ENCODE results near the gene THADA. TPM values are rescaled to one million over a fixed set of nuclear protein-coding genes. Genes with fewer than 3 reads are reported as not detected.
A peak's percentile ranks its signal among the peaks of the same experiment; 100 is the strongest.

Gene THADA
- total RNA-seq, 2 donors from 2014 or later: 14.5 to 16.1 TPM

DNA sequence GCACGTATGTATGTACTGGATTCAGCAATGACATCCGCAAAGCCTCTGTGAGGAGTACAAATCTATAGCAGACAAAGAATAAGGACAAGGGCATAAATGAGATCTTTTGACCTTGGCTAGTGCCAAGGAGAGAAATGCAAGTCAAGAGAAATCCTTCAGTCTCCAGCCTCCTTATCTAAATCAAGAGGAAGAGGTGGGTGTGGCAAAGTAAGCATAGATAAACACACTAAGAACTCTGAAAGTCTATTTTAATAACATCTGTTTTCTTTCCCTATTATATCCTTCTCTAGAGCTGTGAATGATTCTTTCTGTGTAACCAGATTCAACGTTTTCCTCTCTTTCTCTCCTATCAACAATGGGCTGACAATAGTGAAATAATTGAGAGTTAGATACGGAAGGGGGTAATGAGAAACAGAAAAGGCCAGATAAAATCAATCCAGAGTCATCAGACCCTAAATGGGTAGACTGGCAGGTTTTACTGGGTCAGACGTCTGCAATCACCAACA, 250.9 kb downstream of the THADA start:
- H3K27me3 ChIP-seq: no peaks in the 10 kb centered on the region

DNA sequence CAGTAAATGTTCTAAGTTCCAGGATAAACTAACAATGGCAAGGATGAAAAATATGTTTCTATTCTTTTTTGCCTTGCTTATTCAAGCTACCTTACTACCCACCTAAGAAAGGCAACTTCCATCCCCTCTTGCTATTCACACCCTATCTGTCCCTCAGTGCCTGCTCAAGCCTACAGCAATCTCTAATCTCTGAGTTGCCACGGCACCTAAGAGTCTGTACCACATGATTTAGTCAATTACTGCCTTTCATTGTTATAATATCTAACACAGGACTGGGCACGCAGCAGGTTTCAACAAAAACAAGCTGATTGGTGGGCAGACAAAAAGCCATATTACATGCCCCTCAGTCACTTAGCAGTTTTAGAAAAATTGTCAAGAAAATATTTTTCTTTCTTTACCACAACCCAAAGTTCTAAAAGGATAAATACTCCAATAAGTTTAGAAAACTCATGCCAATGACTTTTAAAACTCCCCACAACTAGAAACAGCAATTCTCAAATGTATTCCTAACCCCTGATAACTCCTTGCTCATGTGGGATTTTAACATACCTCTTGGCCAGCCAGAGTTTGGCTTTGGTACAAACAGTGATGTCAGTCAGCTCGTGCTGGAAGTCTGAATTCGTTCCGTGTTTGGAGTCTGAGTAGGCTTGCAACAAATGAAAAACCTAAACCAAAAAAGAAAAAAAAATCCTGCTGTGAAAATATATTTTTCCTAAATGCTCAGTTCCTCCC, 252.1 kb downstream of the THADA start:
- H3K4me1 ChIP-seq: peaks cover 0 to 72% of the 10 kb centered on the region in 2 donors
- no peak for TF ChIP-seq CTCF (IDR thresholded peaks at IDR 0.05)
- no peaks in the 10 kb centered on the region for H3K9me3 ChIP-seq
- no peaks in the 10 kb centered on the region for H3K27me3 ChIP-seq
- no peak overlapping the region for H3K4me3 ChIP-seq
- DNase-seq (ENCODE audit: low spot score): peak; percentile 94
- peak overlapping the region; percentile 77 to 90 for H3K27ac ChIP-seq
- no peaks in the 10 kb centered on the region for H3K36me3 ChIP-seq

More for the DNA sequence above, 250.9 kb downstream of the THADA start:
- Histone ChIP-seq H3K4me3 (no peak overlapping the region), H3K9me3 (no peaks in the 10 kb centered on the region), H3K4me1 (peaks cover 0 to 82% of the 10 kb centered on the region in 2 donors), H3K36me3 (no peaks in the 10 kb centered on the region), H3K27ac (peak overlapping the region; percentile 77 to 90)
- DNase-seq (ENCODE audit: low spot score): no peak
- no peak for TF ChIP-seq CTCF (IDR thresholded peaks at IDR 0.05)

GRCh38 chr2:43341959-43342757, 253.7 kb downstream of the THADA start:
- DNase-seq (ENCODE audit: low spot score): no peak
- no peaks in the 10 kb centered on the region for H3K27me3 ChIP-seq
- no peaks in the 10 kb centered on the region for H3K36me3 ChIP-seq
- H3K27ac ChIP-seq: peak overlapping the region; percentile 63 to 74
- peaks cover 0 to 62% of the 10 kb centered on the region in 2 donors for H3K4me1 ChIP-seq
- no peak overlapping the region for H3K4me3 ChIP-seq
- TF ChIP-seq CTCF (IDR thresholded peaks at IDR 0.05): no peak
- H3K9me3 ChIP-seq: no peaks in the 10 kb centered on the region

DNA sequence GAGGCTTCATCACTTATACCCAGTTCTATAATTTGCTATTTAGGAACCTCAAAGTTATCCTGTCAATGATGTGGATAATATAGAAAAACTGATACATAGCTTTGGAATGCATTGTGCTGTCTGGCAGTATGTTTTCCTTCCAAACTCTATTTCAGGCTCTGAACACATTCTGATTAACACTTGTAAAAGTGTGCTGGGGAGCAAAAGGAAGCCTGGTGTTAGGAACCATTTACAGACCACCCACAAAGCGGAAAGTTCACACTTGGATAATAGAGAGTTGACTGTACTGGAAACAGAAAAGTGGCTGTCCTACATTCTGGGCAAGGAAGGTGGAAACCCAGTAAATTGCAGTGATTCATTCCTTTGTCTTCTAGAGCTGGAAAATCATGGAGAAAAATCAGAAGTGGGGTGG, 254.9 kb downstream of the THADA start:
- H3K27ac ChIP-seq: peak overlapping the region; percentile 63 to 74
- peaks cover 0 to 57% of the 10 kb centered on the region in 2 donors for H3K4me1 ChIP-seq
- no peak for TF ChIP-seq CTCF (IDR thresholded peaks at IDR 0.05)
- H3K9me3 ChIP-seq: no peaks in the 10 kb centered on the region
- H3K36me3 ChIP-seq: no peaks in the 10 kb centered on the region
- H3K27me3 ChIP-seq: no peaks in the 10 kb centered on the region
- no peak overlapping the region for H3K4me3 ChIP-seq
- no peak for DNase-seq (ENCODE audit: low spot score)

DNA sequence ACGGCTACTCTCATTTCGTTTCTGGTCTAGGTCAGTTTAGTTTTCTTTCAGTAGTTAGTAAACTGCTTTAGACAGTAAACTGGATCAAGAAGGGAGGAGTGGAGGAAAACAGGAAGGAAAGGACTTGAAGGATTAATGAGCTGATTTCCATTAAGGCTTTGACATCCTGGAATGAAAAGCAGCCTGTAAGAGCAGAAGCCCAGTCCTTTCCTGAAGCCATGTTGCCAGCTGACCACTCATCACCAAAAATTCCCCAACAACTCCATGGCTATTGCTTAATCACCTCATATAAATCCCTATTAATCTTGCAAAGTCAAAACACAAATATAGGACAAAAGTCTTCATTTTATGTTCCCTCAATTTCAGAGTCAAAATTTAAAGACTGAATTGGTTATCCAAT, 255.8 kb downstream of the THADA start:
- no peak for TF ChIP-seq CTCF (IDR thresholded peaks at IDR 0.05)
- no peaks in the 10 kb centered on the region for H3K9me3 ChIP-seq
- no peak overlapping the region for H3K4me3 ChIP-seq
- no peak for DNase-seq (ENCODE audit: low spot score)
- H3K27ac ChIP-seq: peak overlapping the region; percentile 34 to 74
- H3K36me3 ChIP-seq: no peaks in the 10 kb centered on the region
- H3K27me3 ChIP-seq: no peaks in the 10 kb centered on the region
- H3K4me1 ChIP-seq: peaks cover 0 to 48% of the 10 kb centered on the region in 2 donors

Measured in right atrium auricular region (tissue), 2 donors.